CD14-positive monocyte (primary cell): ENCODE measurements around the gene PCNT. TPM values are rescaled to one million over a fixed set of nuclear protein-coding genes. Genes with fewer than 3 reads are reported as not detected.

Experiments
- DNase-seq, 3 donors: peaks; one replicate each; pipeline ENCODE4 v3.0.0-alpha.2; 2011 to 2022
- H2AFZ ChIP-seq: 2 replicates; pipeline ENCODE4 v1.6.0; 2012; ENCODE audit warnings: mild to moderate bottlenecking, low read depth, low read length, inconsistent platforms; ENCODE audit not compliant: insufficient read depth, poor library complexity, severe bottlenecking
- H3K27ac ChIP-seq, 2 donors: 1 replicate in 1 of 2; 2 replicates in 1 of 2; pipeline ENCODE4 v1.5.1; 2012 to 2013; ENCODE audit warnings: low read length in 2 of 2, control low read depth in 1 of 2, inconsistent platforms in 1 of 2, low read depth in 1 of 2, mild to moderate bottlenecking in 1 of 2
- H3K27me3 ChIP-seq, 2 donors: one replicate each; pipeline versions ENCODE4 v1.6.0 to v1.6.1; 2011 to 2013; ENCODE audit warnings: low read length in 2 of 2; ENCODE audit not compliant: control insufficient read depth in 2 of 2, insufficient read depth in 2 of 2
- H3K36me3 ChIP-seq, 2 donors: replicated peaks in 1 of 2; 1 replicate in 1 of 2; 2 replicates in 1 of 2; pipeline versions ENCODE4 v1.5.1 to v1.6.1; 2012 to 2013; ENCODE audit warnings: low read length in 2 of 2, control low read depth in 1 of 2, inconsistent platforms in 1 of 2, mild to moderate bottlenecking in 1 of 2; ENCODE audit not compliant: insufficient read depth in 2 of 2, control insufficient read depth in 1 of 2
- H3K4me1 ChIP-seq, 2 donors: 1 replicate in 1 of 2; 2 replicates in 1 of 2; pipeline versions ENCODE4 v1.5.1 to v1.6.1; 2012 to 2013; ENCODE audit warnings: low read length in 2 of 2, control low read depth in 1 of 2, inconsistent platforms in 1 of 2, mild to moderate bottlenecking in 1 of 2, moderate library complexity in 1 of 2; ENCODE audit not compliant: insufficient read depth in 2 of 2, control insufficient read depth in 1 of 2
- H3K4me2 ChIP-seq: replicated peaks from 2 replicates; pipeline ENCODE3; 2012; ENCODE audit warnings: low read length, moderate library complexity, mild to moderate bottlenecking; ENCODE audit not compliant: poor library complexity, severe bottlenecking; ENCODE audit errors: extremely low read depth
- H3K4me3 ChIP-seq, 3 experiments: fragments of 200-600 bp in 1 of 3; sonication (generic) in 1 of 3; replicated peaks in 1 of 3; 1 replicate in 2 of 3; 2 replicates in 1 of 3; pipeline ENCODE4 v1.5.1; 2011 to 2013; ENCODE audit warnings: low read length in 3 of 3, mild to moderate bottlenecking in 3 of 3, control low read depth in 2 of 3, low read depth in 2 of 3, inconsistent platforms in 1 of 3, moderate library complexity in 1 of 3
- H3K79me2 ChIP-seq: 2 replicates; pipeline ENCODE4 v1.6.0; 2012; ENCODE audit warnings: mild to moderate bottlenecking, control low read depth, inconsistent platforms, low read length, moderate library complexity; ENCODE audit not compliant: insufficient read depth
- H3K9ac ChIP-seq: 2 replicates; pipeline ENCODE4 v1.6.0; 2017; ENCODE audit warnings: low read length, mild to moderate bottlenecking; ENCODE audit not compliant: insufficient read depth, poor library complexity, severe bottlenecking
- H3K9me3 ChIP-seq, 2 donors: replicated peaks in 1 of 2; 1 replicate in 1 of 2; 2 replicates in 1 of 2; pipeline versions ENCODE4 v1.5.1 to v1.6.1; 2012 to 2013; ENCODE audit warnings: low read length in 2 of 2, control low read depth in 1 of 2; ENCODE audit not compliant: control insufficient read depth in 1 of 2, insufficient read depth in 1 of 2
- H4K20me1 ChIP-seq: 2 replicates; pipeline ENCODE4 v1.6.0; 2012; ENCODE audit warnings: mild to moderate bottlenecking, low read length, control low read depth, moderate library complexity; ENCODE audit not compliant: insufficient read depth
- H3K27ac Mint-ChIP-seq, 7 donors: one replicate each; pipeline ENCODE4 v1.8.0; 2020; ENCODE audit warnings: mild to moderate bottlenecking in 7 of 7, mixed read lengths in 7 of 7, moderate library complexity in 6 of 7, inconsistent platforms in 2 of 7
- H3K27me3 Mint-ChIP-seq, 3 donors: one replicate each; pipeline ENCODE4 v1.8.0; 2021 to 2022; ENCODE audit warnings: low read depth in 3 of 3, mild to moderate bottlenecking in 3 of 3, mixed read lengths in 3 of 3, moderate library complexity in 3 of 3, inconsistent platforms in 1 of 3
- H3K36me3 Mint-ChIP-seq, 2 donors: one replicate each; pipeline ENCODE4 v1.8.0; 2020; ENCODE audit warnings: mixed read lengths in 2 of 2, inconsistent platforms in 1 of 2, mild to moderate bottlenecking in 1 of 2
- H3K4me1 Mint-ChIP-seq: one replicate; pipeline ENCODE4 v1.8.0; 2020; ENCODE audit warnings: mild to moderate bottlenecking, mixed read lengths
- H3K4me3 Mint-ChIP-seq, 2 donors: one replicate each; pipeline ENCODE4 v1.8.0; 2020; ENCODE audit warnings: mild to moderate bottlenecking in 2 of 2, mixed read lengths in 2 of 2, moderate library complexity in 1 of 2
- H3K9me3 Mint-ChIP-seq, 7 donors: one replicate each; pipeline ENCODE4 v1.8.0; 2020 to 2022; ENCODE audit warnings: mixed read lengths in 7 of 7, mild to moderate bottlenecking in 6 of 7, moderate library complexity in 6 of 7, inconsistent platforms in 2 of 7
- CTCF ChIP-seq: fragments of 200-600 bp; IDR thresholded peaks from one replicate; pipeline ENCODE4 v1.8.0; 2022; ENCODE audit warnings: antibody characterized with exemption, mild to moderate bottlenecking
- WGBS: methylation state at CpG from one replicate; pipeline ENCODE4 v1.1.5; 2013; ENCODE audit warnings: missing lambda C conversion rate; ENCODE audit not compliant: insufficient coverage; 5-methylcytosine and 5-hydroxymethylcytosine counted together
- intact Hi-C, 2 donors: fragments of 100-400 bp; cut with micrococcal nuclease; formaldehyde crosslinking; loops; one replicate each; pipeline versions ENCODE4 v1.15.0 to v1.15.1; 2023
- polyA plus RNA-seq, 3 donors: library from polyadenylated mRNA; depleted of rRNA in 1 of 3; unstranded in 2 of 3; stranded (reverse) in 1 of 3; fragments of 300-500 nt in 2 of 3; fragments of >200 nt in 1 of 3; fragmentation: Illumina TruSeq in 2 of 3; gene quantifications; 1 replicate in 2 of 3; 2 replicates in 1 of 3; pipeline ENCODE4 v1.2.3, GENCODE V29; 2012 to 2021

PCNT gene
- polyA plus RNA-seq, 3 donors: 4.2 to 16.3 (median 5.1) TPM

GRCh38 chr21:46354046-46354445 lies 30.1 kb downstream of the PCNT start:
- DNase-seq: no peak
- Histone ChIP-seq H3K9me3 (no peaks in the 10 kb centered on the region), H3K9ac (no peak overlapping the region), H4K20me1 (no peaks in the 10 kb centered on the region), H3K4me2 (no peak overlapping the region), H3K36me3 (peaks cover 92 to 97% of the 10 kb centered on the region in 2 donors), H3K79me2 (no peaks in the 10 kb centered on the region), H3K4me1 (no peaks in the 10 kb centered on the region), H3K4me3 (no peak overlapping the region), H3K27me3 (no peaks in the 10 kb centered on the region), H2AFZ (no peak overlapping the region), H3K27ac (no peak overlapping the region)
- TF ChIP-seq CTCF: no peak
- Mint-ChIP-seq H3K9me3 (peaks cover 0 to 5% (median 0%) of the 10 kb centered on the region in 7 donors), H3K27ac (peak overlapping the region in 1 of 7 donors; percentile 13), H3K4me1 (no peaks in the 10 kb centered on the region), H3K36me3 (peaks cover 86 to 100% of the 10 kb centered on the region in 2 donors), H3K4me3 (no peak overlapping the region), H3K27me3 (peaks cover 0 to 1% (median 0%) of the 10 kb centered on the region in 3 donors)
- intact Hi-C loops: no loop called here
- over 99% methylated on average over 15 of the region's 16 CpGs for WGBS

DNA sequence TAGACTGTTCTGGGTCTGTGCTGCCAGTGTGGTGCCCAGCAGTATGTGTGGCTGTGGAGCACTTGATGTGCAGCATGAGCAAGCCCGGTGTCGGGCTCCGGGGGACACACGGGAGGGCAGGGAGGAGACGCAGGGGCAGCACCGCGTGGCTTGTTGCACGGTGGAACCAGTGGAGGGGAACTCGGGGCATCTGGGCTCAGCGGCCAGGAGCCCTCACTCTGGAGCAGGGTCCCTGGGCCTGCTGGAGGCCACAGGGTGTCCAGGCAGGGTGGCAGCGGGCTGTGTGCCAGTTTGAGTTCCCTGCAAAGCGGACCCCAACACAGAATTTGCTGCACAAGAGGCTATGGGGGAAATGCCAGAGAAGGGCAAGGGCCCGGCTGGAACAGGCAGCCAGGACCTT lies 30.6 kb downstream of the PCNT start:
- H2AFZ ChIP-seq: no peak overlapping the region
- H4K20me1 ChIP-seq: no peaks in the 10 kb centered on the region
- intact Hi-C loops: no loop called here
- H3K9me3 Mint-ChIP-seq: peaks cover 0 to 5% (median 0%) of the 10 kb centered on the region in 7 donors
- no peaks in the 10 kb centered on the region for H3K79me2 ChIP-seq
- no peak for DNase-seq
- peaks cover 83 to 98% of the 10 kb centered on the region in 2 donors for H3K36me3 Mint-ChIP-seq
- peaks cover 87 to 96% of the 10 kb centered on the region in 2 donors for H3K36me3 ChIP-seq
- no peak overlapping the region for H3K4me2 ChIP-seq
- H3K27me3 Mint-ChIP-seq: peaks cover 0 to 1% (median 0%) of the 10 kb centered on the region in 3 donors
- H3K27ac ChIP-seq: no peak overlapping the region
- no peaks in the 10 kb centered on the region for H3K9me3 ChIP-seq
- no peaks in the 10 kb centered on the region for H3K27me3 ChIP-seq
- no peak overlapping the region for H3K27ac Mint-ChIP-seq
- 99% methylated on average over 13 of the region's 13 CpGs for WGBS
- no peak overlapping the region for H3K4me3 Mint-ChIP-seq
- no peak for TF ChIP-seq CTCF
- no peak overlapping the region for H3K9ac ChIP-seq
- H3K4me3 ChIP-seq: no peak overlapping the region
- H3K4me1 ChIP-seq: no peaks in the 10 kb centered on the region
- no peaks in the 10 kb centered on the region for H3K4me1 Mint-ChIP-seq
